Gastrocnemius medialis (tissue), 4 donors: ENCODE measurements around the gene TRAF1. TPM values are rescaled to one million over a fixed set of nuclear protein-coding genes. Genes with fewer than 3 reads are reported as not detected.

ENCODE experiments used
- ATAC-seq, 2 donors: fragments of 150-250 bp; one replicate each; pipeline ENCODE4 v1.9.1; 2016
- DNase-seq, 2 donors: peaks; one replicate each; pipeline ENCODE4 v3.0.0-alpha.2; 2019
- H3K27ac ChIP-seq, 4 donors: fragments of 200-600 bp; sonication (generic); 1 replicate in 1 of 4; 2 replicates in 3 of 4; pipeline ENCODE4 v1.5.1; 2016 to 2018; ENCODE audit warnings: mild to moderate bottlenecking in 2 of 4, moderate library complexity in 1 of 4
- H3K27me3 ChIP-seq, 3 donors: fragments of 200-600 bp; sonication (generic) in 2 of 3; 1 replicate in 1 of 3; 2 replicates in 2 of 3; pipeline versions ENCODE4 v1.5.1 to v1.6.0; 2016 to 2019; ENCODE audit warnings: mild to moderate bottlenecking in 1 of 3, moderate library complexity in 1 of 3
- H3K36me3 ChIP-seq, 2 donors: fragments of 200-600 bp; sonication (generic) in 1 of 2; one replicate each; pipeline ENCODE4 v1.5.1; 2017 to 2018
- H3K4me1 ChIP-seq, 2 donors: fragments of 200-600 bp; sonication (generic) in 1 of 2; one replicate each; pipeline ENCODE4 v1.5.1; 2016 to 2017; ENCODE audit warnings: mild to moderate bottlenecking in 2 of 2
- H3K4me3 ChIP-seq, 4 donors: fragments of 200-600 bp; sonication (generic) in 3 of 4; 1 replicate in 1 of 4; 2 replicates in 3 of 4; pipeline ENCODE4 v1.5.1; 2016 to 2019; ENCODE audit warnings: mild to moderate bottlenecking in 2 of 4
- H3K9me3 ChIP-seq, 3 donors: fragments of 200-600 bp; sonication (generic) in 2 of 3; 1 replicate in 1 of 3; 2 replicates in 2 of 3; pipeline ENCODE4 v1.5.1; 2016 to 2019
- POLR2A ChIP-seq, 2 donors: fragments of 450-650 bp; IDR thresholded peaks; one replicate each; pipeline ENCODE4 v1.6.1; 2017; ENCODE audit warnings: antibody characterized with exemption in 2 of 2, mild to moderate bottlenecking in 2 of 2, moderate library complexity in 2 of 2
- in situ Hi-C, 4 donors: fragments of 200-750 bp; cut with MboI; loops; one replicate each; pipeline versions ENCODE4 v1.15.0 to v1.8.0; 2017; ENCODE audit warnings: low sequenced_read_pairs in 4 of 4
- intact Hi-C: fragments of 100-400 bp; cut with DNase I; formaldehyde crosslinking; loops from one replicate; pipeline ENCODE4 v1.15.1; 2023; ENCODE audit warnings: low total_unique reads
- total RNA-seq, 4 donors: library from RNA; depleted of rRNA; stranded (reverse); fragments of >200 nt; gene quantifications; one replicate each; pipeline versions ENCODE4 v1.1.0 to v1.2.3, GENCODE V29; 2016
- TF ChIP-seq, protein P1 (sequence below), 5 experiments: fragments of 450-650 bp in 3 of 5; fragments of 200-600 bp in 2 of 5; sonication (generic) in 2 of 5; IDR thresholded peaks in 4 of 5; conservative IDR thresholded peaks in 1 of 5; 1 replicate in 4 of 5; 2 replicates in 1 of 5; pipeline ENCODE4 v1.5.1; 2016 to 2019; ENCODE audit warnings: antibody characterized with exemption in 5 of 5, mild to moderate bottlenecking in 3 of 5, moderate library complexity in 3 of 5

The TRAF1 gene
- total RNA-seq, 4 donors from 2014 or later = 0.42 to 1.6 (median 0.77) TPM

DNA sequence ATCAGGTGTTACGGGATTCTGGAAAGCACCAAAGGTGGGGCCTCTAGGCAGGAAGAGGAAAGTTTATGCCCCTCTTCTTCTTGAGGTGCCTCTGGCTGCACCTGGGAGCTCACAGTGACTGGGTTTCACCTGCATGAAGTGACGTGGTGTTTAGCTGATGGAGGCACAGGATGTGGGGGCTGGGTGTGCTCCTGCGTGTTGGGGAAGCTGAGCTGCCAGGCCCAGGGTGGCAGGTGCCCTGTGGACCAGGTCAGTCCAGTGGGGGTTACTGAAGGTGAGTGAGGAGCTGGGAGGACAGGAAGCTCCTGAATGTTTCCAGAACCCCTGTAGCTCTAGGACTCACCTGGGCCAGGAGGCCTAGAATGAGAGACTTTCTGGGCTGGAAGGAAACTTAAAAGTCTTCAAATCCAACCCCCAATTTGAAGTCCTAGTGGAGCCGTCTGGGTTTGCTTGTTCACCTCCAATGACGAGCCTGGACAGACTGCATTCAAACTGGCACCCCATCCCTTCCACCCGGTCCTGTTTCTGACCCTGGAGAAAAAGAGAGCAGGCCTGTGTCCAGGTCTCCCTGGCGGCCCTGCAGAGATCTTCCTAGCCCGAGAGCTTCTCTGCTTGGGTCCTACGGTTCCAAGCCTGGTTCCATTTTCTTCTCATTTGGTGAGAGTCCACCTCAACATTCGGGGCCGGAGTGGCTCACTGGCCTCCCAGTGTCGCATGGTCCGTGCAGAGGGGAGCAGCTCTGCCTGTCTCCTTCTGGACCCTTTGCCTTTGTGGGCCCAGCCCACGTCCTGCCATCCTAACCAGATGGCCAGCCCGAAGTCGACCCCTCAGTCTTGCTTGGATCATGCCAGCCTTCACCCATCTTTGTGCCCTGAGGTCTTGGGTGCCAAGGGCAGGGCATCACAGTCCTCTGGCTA, 22.3 kb downstream of the TRAF1 start:
- H3K27ac ChIP-seq = no peak overlapping the region
- no peak for TF ChIP-seq POLR2A (IDR thresholded peaks at IDR 0.05)
- TF ChIP-seq, protein P1, sequence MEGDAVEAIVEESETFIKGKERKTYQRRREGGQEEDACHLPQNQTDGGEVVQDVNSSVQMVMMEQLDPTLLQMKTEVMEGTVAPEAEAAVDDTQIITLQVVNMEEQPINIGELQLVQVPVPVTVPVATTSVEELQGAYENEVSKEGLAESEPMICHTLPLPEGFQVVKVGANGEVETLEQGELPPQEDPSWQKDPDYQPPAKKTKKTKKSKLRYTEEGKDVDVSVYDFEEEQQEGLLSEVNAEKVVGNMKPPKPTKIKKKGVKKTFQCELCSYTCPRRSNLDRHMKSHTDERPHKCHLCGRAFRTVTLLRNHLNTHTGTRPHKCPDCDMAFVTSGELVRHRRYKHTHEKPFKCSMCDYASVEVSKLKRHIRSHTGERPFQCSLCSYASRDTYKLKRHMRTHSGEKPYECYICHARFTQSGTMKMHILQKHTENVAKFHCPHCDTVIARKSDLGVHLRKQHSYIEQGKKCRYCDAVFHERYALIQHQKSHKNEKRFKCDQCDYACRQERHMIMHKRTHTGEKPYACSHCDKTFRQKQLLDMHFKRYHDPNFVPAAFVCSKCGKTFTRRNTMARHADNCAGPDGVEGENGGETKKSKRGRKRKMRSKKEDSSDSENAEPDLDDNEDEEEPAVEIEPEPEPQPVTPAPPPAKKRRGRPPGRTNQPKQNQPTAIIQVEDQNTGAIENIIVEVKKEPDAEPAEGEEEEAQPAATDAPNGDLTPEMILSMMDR (IDR thresholded peaks at IDR 0.05 in 4 of 5, conservative IDR thresholded peaks at IDR 0.05 in 1 of 5) = no peak
- in situ Hi-C loops = no loop called here
- no peak overlapping the region for H3K4me3 ChIP-seq
- no peaks in the 10 kb centered on the region for H3K4me1 ChIP-seq
- intact Hi-C loops = no loop called here
- H3K27me3 ChIP-seq = no peaks in the 10 kb centered on the region
- ATAC-seq = no peak
- no peaks in the 10 kb centered on the region for H3K9me3 ChIP-seq
- no peak for DNase-seq
- H3K36me3 ChIP-seq = no peaks in the 10 kb centered on the region

- no peak for DNase-seq
Measured at GRCh38 chr9:120902569-120903535, 23.7 kb downstream of the TRAF1 start.

GRCh38 chr9:120901755-120902568, 24.6 kb downstream of the TRAF1 start:
- Histone ChIP-seq H3K36me3 (no peaks in the 10 kb centered on the region), H3K4me1 (peaks cover 2 to 4% of the 10 kb centered on the region in 2 donors), H3K4me3 (no peak overlapping the region), H3K27ac (no peak overlapping the region), H3K9me3 (no peaks in the 10 kb centered on the region), H3K27me3 (no peaks in the 10 kb centered on the region)
- intact Hi-C loops (no loop called here), in situ Hi-C loops (no loop called here)
- DNase-seq (no peak), ATAC-seq (no peak)
- TF ChIP-seq POLR2A (IDR thresholded peaks at IDR 0.05) = no peak

More at GRCh38 chr9:120902569-120903535, 23.7 kb downstream of the TRAF1 start:
- Histone ChIP-seq H3K4me1 (no peaks in the 10 kb centered on the region), H3K4me3 (no peak overlapping the region), H3K36me3 (no peaks in the 10 kb centered on the region), H3K27me3 (no peaks in the 10 kb centered on the region), H3K9me3 (no peaks in the 10 kb centered on the region), H3K27ac (no peak overlapping the region)
- intact Hi-C loops (no loop called here), in situ Hi-C loops (no loop called here)
- TF ChIP-seq, protein P1 (IDR thresholded peaks at IDR 0.05 in 4 of 5, conservative IDR thresholded peaks at IDR 0.05 in 1 of 5) = no peak
- no peak for TF ChIP-seq POLR2A (IDR thresholded peaks at IDR 0.05)
- ATAC-seq = no peak

GRCh38 chr9:120900824-120901223, 25.8 kb downstream of the TRAF1 start:
- Histone ChIP-seq H3K36me3 (no peaks in the 10 kb centered on the region), H3K4me3 (no peak overlapping the region), H3K9me3 (no peaks in the 10 kb centered on the region), H3K4me1 (peaks cover 3 to 6% of the 10 kb centered on the region in 2 donors), H3K27me3 (no peaks in the 10 kb centered on the region), H3K27ac (no peak overlapping the region)
- no peak for TF ChIP-seq POLR2A (IDR thresholded peaks at IDR 0.05)
- TF ChIP-seq, protein P1 (IDR thresholded peaks at IDR 0.05 in 4 of 5, conservative IDR thresholded peaks at IDR 0.05 in 1 of 5) = no peak
- ATAC-seq = no peak
- DNase-seq = no peak
- intact Hi-C loops = no loop called here
- in situ Hi-C loops = no loop called here
